ENCODE data around the gene SETD3. TPM values are rescaled to one million over a fixed set of nuclear protein-coding genes. Genes with fewer than 3 reads are reported as not detected.

Gene SETD3
- total and polyA plus RNA-seq, 4 donors = 41.0 to 66.0 (median 56.8) TPM

DNA sequence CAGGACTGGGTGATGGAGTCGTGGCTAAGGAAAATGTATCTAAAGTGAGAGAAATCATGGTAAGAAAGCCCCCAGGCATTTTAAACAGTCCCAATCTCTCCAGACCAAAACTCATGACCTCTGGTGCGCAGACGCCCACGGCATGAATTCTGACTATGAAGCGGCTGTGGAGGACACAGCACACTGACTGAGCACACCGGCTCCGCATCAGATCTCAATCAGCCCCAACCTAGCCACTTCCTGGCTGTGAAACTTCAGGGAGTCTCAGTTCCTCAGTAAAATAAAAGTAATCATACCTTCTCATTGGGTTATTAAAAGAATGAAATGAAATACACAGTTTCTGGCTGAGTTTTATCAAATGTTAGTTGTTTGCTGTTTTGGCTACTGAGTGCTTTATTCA, 38.7 kb downstream of the SETD3 start:
- no peak overlapping the region for H3K4me3 ChIP-seq (ENCODE audit: low read length in 2 of 2)
- 94 to 95% methylated on average over 7 of the region's 7 CpGs for WGBS, 2 donors
- intact Hi-C loops (cut with DNase I) = no loop called here
- H3K27ac ChIP-seq (ENCODE audit: low read depth in 1 of 2, low read length in 2 of 2) = no peak overlapping the region
- DNase-seq (no peak), ATAC-seq (ENCODE audit: low FRiP score) (no peak)
- no peaks in the 10 kb centered on the region for H3K4me1 ChIP-seq (ENCODE audit: control insufficient read depth in 1 of 2, insufficient read depth in 2 of 2, low read length in 2 of 2)
- H3K27me3 ChIP-seq (ENCODE audit: control insufficient read depth in 1 of 2, insufficient read depth in 2 of 2, low read length in 1 of 2) = no peaks in the 10 kb centered on the region
- H3K9me3 ChIP-seq (ENCODE audit: control insufficient read depth, low read length) = no peaks in the 10 kb centered on the region
- H3K36me3 ChIP-seq (ENCODE audit: control insufficient read depth in 1 of 2, insufficient read depth in 2 of 2, low read length in 1 of 2) = peaks cover 4 to 6% of the 10 kb centered on the region in 2 donors

DNA sequence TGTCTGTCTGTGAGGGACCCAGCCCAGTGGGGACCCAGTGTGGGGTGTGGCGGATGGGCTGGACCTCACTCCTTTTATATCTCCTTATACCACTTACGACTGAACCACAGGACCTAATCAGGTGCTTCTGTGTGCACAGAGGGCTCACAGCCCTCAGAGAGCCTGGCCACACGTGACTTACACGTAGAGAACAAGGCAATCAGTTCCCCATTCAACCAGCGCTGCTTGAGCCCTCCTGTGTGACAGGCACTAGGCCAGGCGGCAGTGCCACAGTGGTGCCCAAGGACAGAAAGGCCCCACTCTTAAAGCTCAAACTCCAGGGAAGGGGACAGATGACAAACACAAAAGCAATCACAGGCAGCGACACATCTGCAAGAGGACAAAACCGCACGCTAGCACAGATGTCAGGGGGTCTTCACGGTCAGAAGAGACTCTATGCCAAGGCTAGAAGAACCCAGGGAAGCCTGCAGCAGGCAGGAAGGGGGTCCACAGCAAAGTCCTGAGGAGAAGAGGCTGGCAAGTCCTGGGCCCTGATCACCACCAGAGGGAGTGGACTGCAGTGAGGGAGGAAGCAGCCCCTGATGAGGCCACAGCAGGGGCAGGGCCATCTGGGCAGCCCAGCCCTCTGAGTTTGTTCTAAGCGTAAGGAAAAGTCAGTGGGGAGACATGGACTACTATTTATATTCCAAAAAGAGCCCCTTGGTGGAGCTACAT, 39.3 kb downstream of the SETD3 start:
- Histone ChIP-seq H3K27ac (ENCODE audit: low read depth in 1 of 2, low read length in 2 of 2) (no peak overlapping the region), H3K4me1 (ENCODE audit: control insufficient read depth in 1 of 2, insufficient read depth in 2 of 2, low read length in 2 of 2) (no peaks in the 10 kb centered on the region), H3K36me3 (ENCODE audit: control insufficient read depth in 1 of 2, insufficient read depth in 2 of 2, low read length in 1 of 2) (peaks cover 4 to 6% of the 10 kb centered on the region in 2 donors), H3K27me3 (ENCODE audit: control insufficient read depth in 1 of 2, insufficient read depth in 2 of 2, low read length in 1 of 2) (no peaks in the 10 kb centered on the region), H3K9me3 (ENCODE audit: control insufficient read depth, low read length) (no peaks in the 10 kb centered on the region), H3K4me3 (ENCODE audit: low read length in 2 of 2) (no peak overlapping the region)
- WGBS, 2 donors = 94 to 95% methylated on average over 11 of the region's 11 CpGs
- DNase-seq (no peak), ATAC-seq (ENCODE audit: low FRiP score) (no peak)
- intact Hi-C loops (cut with DNase I) = no loop called here

DNA sequence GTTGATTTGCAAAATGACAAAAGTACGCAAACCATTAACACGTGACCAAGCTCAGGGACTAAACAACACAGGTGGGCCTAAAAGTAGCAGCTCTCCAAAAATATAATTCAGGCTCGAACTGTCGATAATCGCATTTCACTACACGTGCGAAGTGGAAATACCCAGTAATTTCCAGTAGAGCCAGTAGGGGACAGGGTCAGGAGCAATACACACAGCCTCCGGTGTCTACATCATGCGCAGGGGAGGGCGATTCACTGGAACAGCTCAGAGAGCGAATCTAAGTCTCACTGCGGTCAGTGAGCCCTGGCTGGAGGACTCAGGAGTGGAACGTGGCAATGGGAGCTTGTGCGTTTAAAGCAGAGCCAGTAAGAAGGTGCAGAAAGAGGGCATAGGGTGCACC, 40.4 kb downstream of the SETD3 start:
- Histone ChIP-seq H3K9me3 (ENCODE audit: control insufficient read depth, low read length) (no peaks in the 10 kb centered on the region), H3K27me3 (ENCODE audit: control insufficient read depth in 1 of 2, insufficient read depth in 2 of 2, low read length in 1 of 2) (no peaks in the 10 kb centered on the region), H3K27ac (ENCODE audit: low read depth in 1 of 2, low read length in 2 of 2) (no peak overlapping the region), H3K4me1 (ENCODE audit: control insufficient read depth in 1 of 2, insufficient read depth in 2 of 2, low read length in 2 of 2) (no peaks in the 10 kb centered on the region), H3K36me3 (ENCODE audit: control insufficient read depth in 1 of 2, insufficient read depth in 2 of 2, low read length in 1 of 2) (peaks cover 4 to 6% of the 10 kb centered on the region in 2 donors), H3K4me3 (ENCODE audit: low read length in 2 of 2) (no peak overlapping the region)
- intact Hi-C loops (cut with DNase I) = no loop called here
- 87 to 93% methylated on average over 14 of the region's 14 CpGs for WGBS, 2 donors
- ATAC-seq (ENCODE audit: low FRiP score) = no peak
- no peak for DNase-seq

GRCh38 chr14:99437706-99438105, 43.0 kb downstream of the SETD3 start:
- Histone ChIP-seq H3K9me3 (ENCODE audit: control insufficient read depth, low read length) (no peaks in the 10 kb centered on the region), H3K36me3 (ENCODE audit: control insufficient read depth in 1 of 2, insufficient read depth in 2 of 2, low read length in 1 of 2) (peaks cover 4% of the 10 kb centered on the region in 2 donors), H3K4me1 (ENCODE audit: control insufficient read depth in 1 of 2, insufficient read depth in 2 of 2, low read length in 2 of 2) (no peaks in the 10 kb centered on the region), H3K27me3 (ENCODE audit: control insufficient read depth in 1 of 2, insufficient read depth in 2 of 2, low read length in 1 of 2) (no peaks in the 10 kb centered on the region), H3K4me3 (ENCODE audit: low read length in 2 of 2) (no peak overlapping the region), H3K27ac (ENCODE audit: low read depth in 1 of 2, low read length in 2 of 2) (no peak overlapping the region)
- 61 to 91% methylated on average over 3 of the region's 3 CpGs for WGBS, 2 donors
- DNase-seq (no peak), ATAC-seq (ENCODE audit: low FRiP score) (no peak)
- intact Hi-C loops (cut with DNase I) = no loop called here

- H3K9me3 ChIP-seq (ENCODE audit: control insufficient read depth, low read length) = no peaks in the 10 kb centered on the region
- intact Hi-C loops (cut with DNase I) = no loop called here
- no peak overlapping the region for H3K27ac ChIP-seq (ENCODE audit: low read depth in 1 of 2, low read length in 2 of 2)
- 79 to 80% methylated on average over 14 of the region's 14 CpGs for WGBS, 2 donors
- no peaks in the 10 kb centered on the region for H3K27me3 ChIP-seq (ENCODE audit: control insufficient read depth in 1 of 2, insufficient read depth in 2 of 2, low read length in 1 of 2)
- H3K36me3 ChIP-seq (ENCODE audit: control insufficient read depth in 1 of 2, insufficient read depth in 2 of 2, low read length in 1 of 2) = peaks cover 4% of the 10 kb centered on the region in 2 donors
- no peak overlapping the region for H3K4me3 ChIP-seq (ENCODE audit: low read length in 2 of 2)
- H3K4me1 ChIP-seq (ENCODE audit: control insufficient read depth in 1 of 2, insufficient read depth in 2 of 2, low read length in 2 of 2) = no peaks in the 10 kb centered on the region
- DNase-seq = no peak
- ATAC-seq (ENCODE audit: low FRiP score) = no peak
These were observed 44.1 kb downstream of the SETD3 start for GRCh38 chr14:99436247-99437180.

DNA sequence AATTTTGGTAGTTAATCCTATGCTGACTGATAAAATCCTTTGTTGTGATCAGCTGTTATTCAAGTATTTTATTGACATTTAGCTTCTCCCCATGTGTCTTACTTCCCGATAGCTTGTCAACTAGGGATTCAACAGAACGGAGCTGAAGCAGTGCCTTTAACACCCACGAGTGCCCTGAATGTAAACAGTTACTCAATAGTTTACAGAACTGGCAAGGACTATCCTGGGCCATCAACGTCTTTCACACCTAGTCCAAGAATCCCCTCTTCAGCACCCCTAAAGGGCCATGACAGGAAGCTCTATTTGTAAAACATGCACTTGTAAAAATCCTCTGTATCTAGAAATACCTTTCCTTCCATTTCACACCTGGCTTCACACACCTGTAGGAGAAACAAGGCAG, 45.3 kb downstream of the SETD3 start:
- whole genome bisulfite sequencing, 2 donors = 74 to 77% methylated on average over 4 of the region's 4 CpGs
- Histone ChIP-seq H3K4me3 (ENCODE audit: low read length in 2 of 2) (no peak overlapping the region), H3K9me3 (ENCODE audit: control insufficient read depth, low read length) (no peaks in the 10 kb centered on the region), H3K27ac (ENCODE audit: low read depth in 1 of 2, low read length in 2 of 2) (no peak overlapping the region), H3K36me3 (ENCODE audit: control insufficient read depth in 1 of 2, insufficient read depth in 2 of 2, low read length in 1 of 2) (peaks cover 4% of the 10 kb centered on the region in 2 donors), H3K4me1 (ENCODE audit: control insufficient read depth in 1 of 2, insufficient read depth in 2 of 2, low read length in 2 of 2) (no peaks in the 10 kb centered on the region), H3K27me3 (ENCODE audit: control insufficient read depth in 1 of 2, insufficient read depth in 2 of 2, low read length in 1 of 2) (no peaks in the 10 kb centered on the region)
- ATAC-seq (ENCODE audit: low FRiP score) (no peak), DNase-seq (no peak)
- intact Hi-C loops (cut with DNase I) = no loop called here

- Histone ChIP-seq H3K4me1 (ENCODE audit: control insufficient read depth in 1 of 2, insufficient read depth in 2 of 2, low read length in 2 of 2) (no peaks in the 10 kb centered on the region), H3K27ac (ENCODE audit: low read depth in 1 of 2, low read length in 2 of 2) (no peak overlapping the region), H3K9me3 (ENCODE audit: control insufficient read depth, low read length) (no peaks in the 10 kb centered on the region), H3K4me3 (ENCODE audit: low read length in 2 of 2) (no peak overlapping the region), H3K36me3 (ENCODE audit: control insufficient read depth in 1 of 2, insufficient read depth in 2 of 2, low read length in 1 of 2) (peaks cover 0 to 2% of the 10 kb centered on the region in 2 donors), H3K27me3 (ENCODE audit: control insufficient read depth in 1 of 2, insufficient read depth in 2 of 2, low read length in 1 of 2) (no peaks in the 10 kb centered on the region)
- 58 to 74% methylated on average over 1 of the region's 1 CpG for WGBS, 2 donors
- no peak for ATAC-seq (ENCODE audit: low FRiP score)
- intact Hi-C loops (cut with DNase I) = no loop called here
- DNase-seq = no peak
These were observed 48.2 kb downstream of the SETD3 start for GRCh38 chr14:99432485-99432884.

DNA sequence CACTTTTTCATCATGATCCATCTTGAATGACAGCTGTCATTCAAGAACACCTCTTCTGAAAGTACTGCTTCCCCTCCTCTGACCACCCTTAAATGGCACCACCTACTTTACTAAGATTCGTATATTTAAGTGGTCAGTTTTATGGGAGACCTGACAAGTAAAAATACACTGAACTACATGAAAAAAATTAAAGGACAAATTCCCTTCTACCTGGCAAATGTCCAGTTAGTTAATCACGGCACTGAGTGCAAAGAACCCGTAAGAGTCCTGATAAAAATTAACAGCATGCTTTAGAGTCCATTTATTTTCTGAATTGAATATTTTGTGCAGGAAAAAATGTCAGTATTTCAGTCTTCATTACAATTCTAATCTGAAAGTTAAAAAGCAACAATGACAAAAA, 48.7 kb downstream of the SETD3 start:
- 9 to 10% methylated on average over 3 of the region's 3 CpGs for WGBS, 2 donors
- DNase-seq (no peak), ATAC-seq (ENCODE audit: low FRiP score) (no peak)
- Histone ChIP-seq H3K9me3 (ENCODE audit: control insufficient read depth, low read length) (no peaks in the 10 kb centered on the region), H3K4me1 (ENCODE audit: control insufficient read depth in 1 of 2, insufficient read depth in 2 of 2, low read length in 2 of 2) (no peaks in the 10 kb centered on the region), H3K36me3 (ENCODE audit: control insufficient read depth in 1 of 2, insufficient read depth in 2 of 2, low read length in 1 of 2) (no peaks in the 10 kb centered on the region), H3K27ac (ENCODE audit: low read depth in 1 of 2, low read length in 2 of 2) (no peak overlapping the region), H3K4me3 (ENCODE audit: low read length in 2 of 2) (no peak overlapping the region), H3K27me3 (ENCODE audit: control insufficient read depth in 1 of 2, insufficient read depth in 2 of 2, low read length in 1 of 2) (no peaks in the 10 kb centered on the region)
- intact Hi-C loops (cut with DNase I) = loop anchor here in 1 of 2 donors (2.0 kb wide), 1 partner anchor 49 kb away; the partner anchor contains the start of genes CCNK and SETD3
